Activated CD8-positive, alpha-beta T cell treated with anti-CD3 and anti-CD28 coated beads for 36 hours (primary cell): ENCODE results near the gene RIPK1. TPM values are rescaled to one million over a fixed set of nuclear protein-coding genes. Genes with fewer than 3 reads are reported as not detected.
"Not testable (repeated sequence)": the region's sequence is repeated elsewhere in the genome, so short reads cannot be mapped to it uniquely, and the experiment has no call there.

Experiments
- ATAC-seq: fragments of 200-7000 bp; cut with Tn5 transposase; one replicate; pipeline ENCODE4 v1.10.0; 2021; ENCODE audit warnings: mild to moderate bottlenecking, moderate library complexity
- CTCF ChIA-PET: fragments of 350-600 bp; sonication (Branson Sonifier 250); formaldehyde crosslinking; loops from one replicate; lab custom pipeline; 2021; ENCODE audit warnings: antibody characterized with exemption; lab: Charles Lee
- POLR2A ChIA-PET: fragments of 350-600 bp; sonication (Branson Sonifier 250); formaldehyde crosslinking; loops from one replicate; lab custom pipeline; 2021; ENCODE audit warnings: antibody characterized with exemption; lab: Charles Lee
- DNase-seq: peaks from one replicate; pipeline ENCODE4 v3.0.0-alpha.2; 2020
- H3K27ac Mint-ChIP-seq: one replicate; pipeline ENCODE4 v1.8.0; 2021; ENCODE audit warnings: mild to moderate bottlenecking, mixed read lengths
- H3K27me3 Mint-ChIP-seq: one replicate; pipeline ENCODE4 v1.8.0; 2021; ENCODE audit warnings: mixed read lengths
- H3K36me3 Mint-ChIP-seq: one replicate; pipeline ENCODE4 v1.8.0; 2021; ENCODE audit warnings: low read depth, mixed read lengths
- H3K4me1 Mint-ChIP-seq: one replicate; pipeline ENCODE4 v1.8.0; 2021; ENCODE audit warnings: low read depth, mixed read lengths
- H3K4me3 Mint-ChIP-seq: one replicate; pipeline ENCODE4 v1.8.0; 2021; ENCODE audit warnings: mild to moderate bottlenecking, moderate library complexity, mixed read lengths
- H3K9me3 Mint-ChIP-seq: one replicate; pipeline ENCODE4 v1.8.0; 2021; ENCODE audit warnings: mixed read lengths
- CTCF ChIP-seq: fragments of 200-600 bp; IDR thresholded peaks from one replicate; pipeline ENCODE4 v1.8.0; 2022; ENCODE audit warnings: antibody characterized with exemption, mild to moderate bottlenecking
- intact Hi-C: fragments of 100-400 bp; cut with micrococcal nuclease; formaldehyde crosslinking; loops from one replicate; pipeline ENCODE4 v1.10.0; 2022
- total RNA-seq, 2 experiments: library from RNA; stranded (reverse); gene quantifications; one replicate each; pipeline ENCODE4 v1.2.3, GENCODE V29; 2021

RIPK1 gene
- total RNA-seq, 2 experiments from 2014 or later, result 8.8 to 9.0 TPM

- TF ChIP-seq CTCF, result no peak
- no peak for DNase-seq
- Mint-ChIP-seq H3K9me3 (no peaks in the 10 kb centered on the region), H3K4me3 (no peak overlapping the region), H3K27me3 (peaks cover 3% of the 10 kb centered on the region), H3K36me3 (peaks cover 3% of the 10 kb centered on the region), H3K27ac (no peak overlapping the region), H3K4me1 (peaks cover 2% of the 10 kb centered on the region)
- intact Hi-C loops, result no loop called here
- ATAC-seq, result no peak
- ChIA-PET POLR2A (no interaction called here), CTCF (interaction anchor here (1.4 to 1.5 kb wide), 2 partner anchors 88 to 360 kb away, joined by 3 read pairs; no protein-coding TSS in a partner anchor)
Observed at GRCh38 chr6:3151691-3152090, 83.4 kb downstream of the RIPK1 start.

GRCh38 chr6:3152689-3153088 is 84.4 kb downstream of the RIPK1 start:
- intact Hi-C loops, result no loop called here
- H3K4me3 Mint-ChIP-seq, result no peak overlapping the region
- ATAC-seq, result no peak

GRCh38 chr6:3155416-3155815 is 87.1 kb downstream of the RIPK1 start:
- H3K27ac Mint-ChIP-seq, DNase-seq, POLR2A ChIA-PET, H3K36me3 Mint-ChIP-seq, H3K27me3 Mint-ChIP-seq, intact Hi-C loops, ATAC-seq, H3K9me3 Mint-ChIP-seq, H3K4me3 Mint-ChIP-seq, CTCF ChIA-PET: not testable (repeated sequence)
- H3K4me1 Mint-ChIP-seq, result peaks cover 17% of the 10 kb centered on the region

More at GRCh38 chr6:3152689-3153088, 84.4 kb downstream of the RIPK1 start:
- peaks cover under 1% of the 10 kb centered on the region for H3K36me3 Mint-ChIP-seq
- peaks cover 5% of the 10 kb centered on the region for H3K4me1 Mint-ChIP-seq
- no peak overlapping the region for H3K27ac Mint-ChIP-seq
- no peak for TF ChIP-seq CTCF
- CTCF ChIA-PET, result interaction anchor here (0.7 to 1.5 kb wide), 4 partner anchors 28 to 361 kb away, joined by 3 read pairs; no protein-coding TSS in a partner anchor
- no peak for DNase-seq
- no peaks in the 10 kb centered on the region for H3K9me3 Mint-ChIP-seq
- POLR2A ChIA-PET, result no interaction called here
- peaks cover 6% of the 10 kb centered on the region for H3K27me3 Mint-ChIP-seq

- H3K36me3 Mint-ChIP-seq, POLR2A ChIA-PET, H3K27me3 Mint-ChIP-seq, intact Hi-C loops, H3K9me3 Mint-ChIP-seq: not testable (repeated sequence)
- Mint-ChIP-seq H3K4me1 (peaks cover 17% of the 10 kb centered on the region), H3K4me3 (peak overlapping the region; percentile 79), H3K27ac (peak overlapping the region; percentile 77)
- ATAC-seq (peak; percentile 8), DNase-seq (peak; percentile 33)
- CTCF ChIA-PET, result interaction anchor here (0.7 to 1.5 kb wide), 5 partner anchors 8 to 73 kb away, joined by 3 to 5 read pairs (median 3); no protein-coding TSS in a partner anchor
Observed at GRCh38 chr6:3156184-3157130, 88.2 kb downstream of the RIPK1 start.

- Mint-ChIP-seq H3K27ac (peak within 1 kb of the TSS; percentile 77), H3K4me3 (peak within 1 kb of the TSS; percentile 79), H3K27me3 (peaks cover 12% of the 10 kb centered on the region), H3K4me1 (peaks cover 21% of the 10 kb centered on the region), H3K9me3 (peaks cover 8% of the 10 kb centered on the region), H3K36me3 (peaks cover 5% of the 10 kb centered on the region)
- intact Hi-C loops, result no loop called here
- TF ChIP-seq CTCF, result peak; percentile 60
- ChIA-PET CTCF (interaction anchor here (0.7 to 1.5 kb wide), 6 partner anchors 9 to 72 kb away, joined by 3 to 5 read pairs (median 3); no protein-coding TSS in a partner anchor), POLR2A (no interaction called here)
- DNase-seq, result peak; percentile 82
- ATAC-seq, result peak; percentile 76
Observed at GRCh38 chr6:3157131-3157933, 89.0 kb downstream of the RIPK1 start, which contains the start of gene TUBB2A. Gene TUBB2A (minus strand): TSS chr6:3157544. CDS start chr6:3157463, 81 bp downstream.
